NCI-H1694 (cell line): Measurements from ENCODE around the gene RAB30.
"Not testable (repeated sequence)": the region's sequence is repeated elsewhere in the genome, so short reads cannot be mapped to it uniquely, and the experiment has no call there.

Experiments used
- DNase-seq: peaks from one replicate; lab custom pipeline; 2025; lab: John Stamatoyannopoulos, UW

RAB30 gene

DNA sequence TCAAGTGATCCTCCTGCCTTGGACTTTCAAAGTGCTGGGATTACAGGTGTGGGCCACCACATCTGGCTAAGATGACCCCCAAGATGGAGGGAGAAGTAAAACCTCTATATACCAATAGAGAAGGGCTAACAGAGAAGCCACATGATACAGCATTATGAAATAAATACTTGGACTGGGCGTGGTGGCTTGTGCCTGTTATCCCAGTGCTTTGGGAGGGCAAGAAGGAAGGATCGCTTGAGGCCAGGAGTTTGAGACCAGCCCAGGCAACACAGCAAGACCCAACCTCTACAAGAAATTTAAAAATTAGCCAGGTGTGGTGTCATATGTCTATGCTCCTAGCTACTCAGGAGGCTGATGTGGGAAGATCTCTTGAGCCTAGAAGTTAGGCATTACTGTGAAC is 61.7 kb downstream of the RAB30 start:
- DNase-seq, result no peak

- DNase-seq, result not testable (repeated sequence)
These were observed 62.6 kb downstream of the RAB30 start for GRCh38 chr11:83009136-83009535.

- DNase-seq, result no peak
These were observed 63.1 kb downstream of the RAB30 start for GRCh38 chr11:83008581-83008923.

DNA sequence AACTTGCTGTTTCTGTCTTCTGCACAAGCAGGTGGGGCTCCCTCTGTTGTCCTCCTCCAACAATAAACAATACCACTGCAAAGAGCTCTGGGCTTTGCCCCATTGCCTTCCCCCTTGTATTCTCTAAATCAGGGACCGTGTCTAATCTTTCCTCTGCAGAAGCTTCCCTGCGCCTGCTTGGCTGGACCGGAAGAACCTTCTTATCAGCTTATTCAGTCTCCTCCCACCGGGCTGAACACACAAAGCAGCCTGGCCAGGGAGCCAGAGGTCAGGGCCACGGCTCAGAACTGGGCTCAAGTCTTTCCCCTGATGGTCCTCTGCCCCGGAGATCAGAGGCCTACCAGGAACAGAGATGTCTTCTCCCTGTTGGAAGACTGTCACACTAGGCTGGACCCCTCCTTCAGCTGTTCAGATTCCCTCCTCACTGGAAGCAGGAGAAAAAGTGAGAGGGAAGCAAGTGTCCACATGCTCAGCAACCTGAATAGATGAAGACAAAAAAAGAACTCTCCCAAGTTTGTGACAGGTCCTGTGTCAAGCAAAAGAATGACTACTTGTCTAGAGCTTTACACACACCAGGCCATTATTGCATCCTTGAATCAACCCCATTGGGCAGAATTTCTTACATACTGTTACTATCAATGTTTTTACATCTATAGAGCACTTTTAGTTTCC is 63.7 kb downstream of the RAB30 start:
- no peak for DNase-seq

DNA sequence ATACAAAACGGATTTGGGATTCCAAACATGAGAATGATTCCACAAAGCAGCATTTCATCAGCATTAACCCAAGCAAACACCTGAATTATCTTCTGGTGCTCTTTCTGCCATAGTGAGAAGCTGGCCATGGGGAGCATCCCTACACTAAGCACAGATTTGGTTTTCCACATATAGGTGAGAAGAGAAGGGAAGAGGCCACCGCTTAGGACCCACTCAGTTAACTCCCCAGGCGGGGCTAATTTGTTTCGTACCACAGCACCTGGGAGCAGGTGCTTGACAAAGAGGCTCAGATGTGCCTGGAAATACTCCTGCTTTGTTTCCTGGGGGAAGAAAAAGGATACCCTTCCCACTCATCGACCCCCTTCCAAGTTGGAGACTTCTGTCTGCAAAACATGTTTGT is 64.2 kb downstream of the RAB30 start:
- DNase-seq, result no peak

GRCh38 chr11:83006877-83007330 is 64.8 kb downstream of the RAB30 start:
- DNase-seq, result no peak

DNA sequence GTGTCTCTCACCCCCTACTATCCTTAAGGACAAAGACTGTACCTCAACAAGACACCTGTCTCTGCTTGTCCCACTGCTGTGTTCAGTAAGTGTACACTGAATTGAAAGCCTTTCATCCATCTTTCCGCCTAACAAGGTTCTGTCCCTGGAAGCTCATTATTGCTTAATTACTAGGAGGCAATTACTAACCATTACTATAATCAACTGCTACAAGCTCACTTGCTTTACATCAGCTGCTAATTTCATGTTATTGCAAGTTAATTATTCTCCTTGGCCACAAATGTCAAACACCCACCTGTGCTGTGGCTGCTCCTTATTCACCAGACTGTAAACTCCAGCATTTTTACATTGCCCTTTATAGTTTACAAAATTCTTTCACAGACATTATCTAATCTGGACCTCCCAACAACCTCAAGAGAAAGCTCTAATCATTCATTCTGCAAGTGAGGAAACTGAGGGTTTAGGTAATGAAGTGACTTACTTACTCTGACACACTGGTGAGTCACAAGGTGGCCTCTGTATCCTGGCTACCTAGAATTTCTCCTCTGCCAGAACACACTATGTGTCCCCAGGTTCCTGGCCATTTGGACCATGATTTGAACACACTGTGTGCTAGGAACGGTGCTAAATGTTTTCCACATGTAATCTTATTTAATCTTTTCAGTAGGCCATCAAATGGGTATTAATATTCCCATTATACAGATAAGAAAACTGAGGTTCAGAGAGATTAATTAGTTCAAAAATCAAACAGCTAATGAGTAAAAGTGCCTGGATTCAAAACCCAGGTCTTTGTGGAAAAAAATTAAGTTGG is 66.7 kb downstream of the RAB30 start:
- no peak for DNase-seq

DNA sequence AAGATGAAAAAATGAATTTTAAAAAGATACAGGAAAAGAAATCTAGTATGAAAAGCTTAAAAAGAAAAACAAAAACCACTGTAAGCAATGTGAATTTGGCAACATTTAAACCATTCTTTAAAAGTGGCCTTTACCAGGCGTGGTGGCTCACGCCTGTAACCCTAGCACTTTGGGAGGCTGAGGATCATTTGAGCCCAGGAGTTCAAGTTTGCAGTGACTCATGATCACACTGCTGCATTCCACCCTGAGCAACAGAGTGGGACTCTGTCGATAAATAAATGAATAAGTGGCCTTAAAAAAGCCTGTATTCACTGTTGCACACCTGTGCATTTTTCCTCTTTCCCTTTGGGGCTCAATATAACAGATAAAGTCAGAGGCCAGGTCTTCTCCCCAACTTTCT is 69.2 kb downstream of the RAB30 start:
- DNase-seq, result no peak

DNA sequence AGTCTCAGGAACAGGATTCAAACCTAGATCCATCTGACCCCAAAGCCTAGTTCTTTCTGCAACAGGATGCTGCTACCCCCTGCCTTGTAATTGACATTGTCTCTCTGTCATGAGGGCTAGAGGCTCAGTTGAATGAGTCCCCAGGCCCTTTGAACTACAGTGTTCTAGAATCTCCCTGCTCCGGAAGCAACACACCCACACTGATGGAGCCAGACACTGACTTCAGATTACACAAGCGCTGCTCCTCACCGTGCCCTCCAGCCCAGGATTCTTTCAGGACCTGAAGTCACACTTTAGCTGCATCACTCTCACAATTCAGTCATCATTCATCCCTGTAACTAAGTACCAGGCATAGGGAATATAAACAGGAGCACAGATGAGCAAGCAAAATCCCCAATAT is 69.6 kb downstream of the RAB30 start:
- DNase-seq, result no peak

- DNase-seq, result no peak
These were observed 71.3 kb downstream of the RAB30 start for GRCh38 chr11:83000381-83000780.

- DNase-seq, result no peak
These were observed 72.5 kb downstream of the RAB30 start for GRCh38 chr11:82999232-82999631.

GRCh38 chr11:82998697-82999096 is 73.0 kb downstream of the RAB30 start:
- no peak for DNase-seq

- DNase-seq, result no peak
These were observed 74.6 kb downstream of the RAB30 start for GRCh38 chr11:82996966-82997606.

- DNase-seq, result no peak
These were observed 75.8 kb downstream of the RAB30 start for GRCh38 chr11:82995754-82996398.

DNA sequence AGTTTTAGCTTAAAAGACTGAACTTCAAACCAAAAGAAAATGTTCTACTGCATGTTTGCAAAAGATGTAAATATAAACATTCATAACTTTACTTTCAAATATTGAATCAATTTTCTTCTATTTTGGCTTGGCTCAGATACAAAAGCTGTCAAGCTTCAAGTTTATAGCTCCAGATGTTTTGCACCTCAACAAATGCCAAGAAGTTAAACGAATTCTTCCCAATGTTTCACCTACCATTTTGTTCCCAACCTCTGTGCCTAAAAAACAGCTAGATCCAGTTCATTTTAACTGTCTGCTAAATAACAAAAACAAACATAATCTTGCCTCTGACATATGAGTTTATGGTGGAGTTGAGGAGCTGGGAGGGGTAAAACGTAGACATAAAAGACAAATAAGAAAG is 76.5 kb downstream of the RAB30 start:
- no peak for DNase-seq

DNA sequence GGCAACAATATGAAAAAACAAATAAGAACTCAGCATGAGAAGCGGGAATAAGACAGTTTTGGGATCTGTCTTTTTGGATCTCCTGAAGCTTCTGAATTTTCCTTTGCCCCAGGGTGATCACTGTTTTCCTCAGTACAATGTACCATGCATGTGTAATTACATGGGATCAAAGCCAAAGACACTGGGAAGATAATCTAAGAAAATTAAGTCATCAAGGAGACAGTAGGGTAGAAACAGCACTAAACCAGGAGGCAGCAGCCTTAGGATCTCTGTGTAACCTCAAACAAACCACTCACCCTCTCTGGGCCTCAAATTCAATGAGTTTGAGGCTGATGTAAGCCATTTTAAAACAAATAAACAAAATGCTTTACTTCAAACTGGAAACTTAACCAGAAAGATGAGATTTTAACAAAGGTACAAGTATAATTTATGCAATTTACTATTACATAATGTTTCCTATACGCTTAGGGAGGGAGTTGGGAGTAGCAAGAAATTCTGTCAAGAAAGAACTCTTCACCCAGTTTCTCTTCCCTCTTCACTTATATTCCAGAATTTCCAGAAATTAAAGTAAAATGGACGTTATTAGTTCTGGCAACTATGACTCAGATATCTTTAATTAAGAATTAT is 77.0 kb downstream of the RAB30 start:
- DNase-seq, result no peak

- DNase-seq, result no peak
These were observed 79.5 kb downstream of the RAB30 start for GRCh38 chr11:82992223-82992622.

DNA sequence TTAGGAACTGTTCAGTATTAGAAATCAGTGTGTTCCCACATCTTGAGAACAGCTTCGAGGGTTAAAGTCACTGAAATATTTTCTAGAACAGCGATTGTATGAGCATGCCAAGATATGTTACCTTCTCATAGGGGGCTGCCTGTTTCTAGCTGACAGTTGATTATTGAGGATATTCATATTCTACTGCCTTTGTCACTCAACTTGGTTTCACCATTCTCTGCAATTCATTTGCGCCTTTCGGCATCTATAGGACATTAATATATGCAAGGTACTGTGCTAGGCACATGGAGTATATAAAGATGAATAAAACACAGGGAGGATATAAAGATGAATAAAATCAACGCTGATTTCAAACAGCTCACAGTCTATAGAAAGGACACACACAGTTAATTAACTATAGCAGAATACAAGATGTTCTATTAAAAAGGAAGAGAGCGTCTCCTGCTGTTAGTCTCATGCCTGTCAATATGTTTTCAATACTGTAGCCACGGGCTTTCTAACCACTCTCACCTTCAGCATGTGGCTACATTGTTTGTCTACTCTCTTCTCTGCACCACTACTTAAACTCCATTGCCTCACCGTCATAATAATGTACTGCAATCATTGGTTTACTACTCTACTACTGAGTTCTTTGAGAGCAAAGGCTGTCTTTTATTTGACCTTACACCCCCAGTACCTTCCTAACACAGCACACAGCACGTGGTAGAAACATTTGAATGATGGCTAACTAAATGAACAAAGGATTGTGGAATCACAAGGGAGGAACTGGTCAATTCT is 81.9 kb downstream of the RAB30 start:
- DNase-seq, result no peak

GRCh38 chr11:82988936-82989627 is 82.6 kb downstream of the RAB30 start:
- no peak for DNase-seq

DNA sequence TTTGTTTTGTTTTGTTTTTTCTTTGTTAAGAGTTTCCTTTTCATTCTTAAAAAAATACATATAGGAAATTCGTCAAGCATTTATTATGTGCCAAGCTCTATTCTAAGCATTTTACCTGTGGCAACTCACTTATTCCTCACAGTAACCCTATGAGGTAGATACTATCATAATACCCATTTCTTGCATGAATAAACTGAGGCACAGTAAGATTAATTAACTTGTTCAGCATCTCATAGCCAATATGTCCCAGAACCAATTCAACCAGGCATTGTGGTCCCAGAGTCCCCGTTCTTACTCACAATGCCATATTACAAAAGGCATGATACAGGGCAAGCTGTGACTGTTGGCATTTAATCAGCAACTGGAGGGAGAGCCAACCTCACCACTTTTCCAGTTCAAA is 83.7 kb downstream of the RAB30 start:
- DNase-seq, result no peak

DNA sequence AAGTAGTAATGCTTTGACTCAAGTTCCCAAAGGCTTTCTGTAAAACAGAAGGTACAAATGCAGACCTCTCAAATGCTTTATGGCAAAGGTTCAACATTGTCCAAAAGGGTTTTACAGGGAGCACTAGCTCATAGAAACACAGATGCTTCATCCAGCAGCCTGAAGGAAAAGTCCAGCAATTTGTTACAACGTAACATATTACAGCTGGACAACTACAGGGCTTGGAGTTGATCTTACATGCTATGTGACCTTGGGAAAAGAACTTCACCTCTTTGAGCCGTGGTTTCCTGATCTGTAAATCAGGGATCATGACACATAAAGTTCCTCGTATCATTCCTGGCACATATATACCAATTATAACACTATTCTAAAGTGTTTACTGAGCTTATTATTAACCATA is 85.3 kb downstream of the RAB30 start:
- DNase-seq, result no peak
